GM21717 (cell line): ENCODE data around the gene SIRT3.

Experiments
- ATAC-seq: cut with Tn5 transposase; IDR thresholded peaks from one replicate; pipeline ENCODE4 v1.9.1; 2021; ENCODE audit warnings: mild to moderate bottlenecking, moderate library complexity; ENCODE audit not compliant: unreplicated experiment

The SIRT3 gene

GRCh38 chr11:217704-218103, 18.4 kb downstream of the SIRT3 start:
- no peak for ATAC-seq

GRCh38 chr11:216081-216974, 19.8 kb downstream of the SIRT3 start:
- ATAC-seq = no peak

GRCh38 chr11:215581-216037, 20.5 kb downstream of the SIRT3 start:
- ATAC-seq = no peak

GRCh38 chr11:214083-214482, 22.1 kb downstream of the SIRT3 start:
- no peak for ATAC-seq

- no peak for ATAC-seq
These were observed 23.0 kb downstream of the SIRT3 start for GRCh38 chr11:213111-213510.

GRCh38 chr11:212150-213100, 23.7 kb downstream of the SIRT3 start:
- no peak for ATAC-seq

- ATAC-seq = no peak
These were observed 24.4 kb downstream of the SIRT3 start for GRCh38 chr11:211741-212140.

- no peak for ATAC-seq
These were observed 24.8 kb downstream of the SIRT3 start for GRCh38 chr11:211295-211694.

- ATAC-seq = no peak
These were observed 25.4 kb downstream of the SIRT3 start for GRCh38 chr11:210803-211180.

GRCh38 chr11:210122-210802, 25.9 kb downstream of the SIRT3 start:
- no peak for ATAC-seq

- ATAC-seq = no peak
These were observed 26.6 kb downstream of the SIRT3 start for GRCh38 chr11:209275-210121.

- no peak for ATAC-seq
These were observed 27.3 kb downstream of the SIRT3 start for GRCh38 chr11:208917-209260.

- peak; percentile 30 for ATAC-seq
These were observed 27.8 kb downstream of the SIRT3 start for GRCh38 chr11:208181-208916.

GRCh38 chr11:207863-208180, 28.3 kb downstream of the SIRT3 start:
- ATAC-seq = no peak

GRCh38 chr11:207208-207862, 28.8 kb downstream of the SIRT3 start, which contains the start of the genes BET1L and RIC8A:
Gene BET1L, minus strand, starts transcription at chr11:207399. Its CDS starts 78 bp downstream, at chr11:207321.
Gene RIC8A, plus strand, starts transcription at chr11:207708. Its CDS starts 1,147 bp downstream, at chr11:208855.
- peak; percentile 56 for ATAC-seq

GRCh38 chr11:206526-207207, 29.5 kb downstream of the SIRT3 start:
- no peak for ATAC-seq

GRCh38 chr11:206002-206384, 30.1 kb downstream of the SIRT3 start:
- no peak for ATAC-seq

GRCh38 chr11:205221-206001, 30.7 kb downstream of the SIRT3 start:
- no peak for ATAC-seq
